ENCODE measurements around the gene SPATA31C1.

- TF ChIP-seq POLR2AphosphoS5 (IDR thresholded peaks at IDR 0.05; ENCODE audit: low read depth, low read length), result no peak
- TF ChIP-seq SIN3A (IDR thresholded peaks at IDR 0.05; ENCODE audit: borderline replicate concordance, insufficient read depth, low read length), result no peak
- no peak for TF ChIP-seq REST (IDR thresholded peaks at IDR 0.05; ENCODE audit: insufficient read depth in 1 of 2, low read depth in 2 of 2, low read length in 2 of 2)
- TF ChIP-seq TAF1 (IDR thresholded peaks at IDR 0.05; ENCODE audit: borderline replicate concordance, insufficient read depth, low read length), result no peak
- TF ChIP-seq FOXP2 (optimal IDR thresholded peaks at IDR 0.05; ENCODE audit: borderline replicate concordance, extremely low read depth, extremely low read length, insufficient read depth), result no peak
Measured at GRCh38 chr9:87890837-87891236, 26.9 kb upstream of the SPATA31C1 start.

Measured in PFSK-1 (cell line).